ENCODE measurements around the gene MAN1B1. TPM values are rescaled to one million over a fixed set of nuclear protein-coding genes. Genes with fewer than 3 reads are reported as not detected.

The MAN1B1 gene
- total and polyA plus RNA-seq, 2 donors (not counting 3 experiments of a cell fraction or from before 2014, with no cell fraction given) = 75.3 to 83.3 TPM

DNA sequence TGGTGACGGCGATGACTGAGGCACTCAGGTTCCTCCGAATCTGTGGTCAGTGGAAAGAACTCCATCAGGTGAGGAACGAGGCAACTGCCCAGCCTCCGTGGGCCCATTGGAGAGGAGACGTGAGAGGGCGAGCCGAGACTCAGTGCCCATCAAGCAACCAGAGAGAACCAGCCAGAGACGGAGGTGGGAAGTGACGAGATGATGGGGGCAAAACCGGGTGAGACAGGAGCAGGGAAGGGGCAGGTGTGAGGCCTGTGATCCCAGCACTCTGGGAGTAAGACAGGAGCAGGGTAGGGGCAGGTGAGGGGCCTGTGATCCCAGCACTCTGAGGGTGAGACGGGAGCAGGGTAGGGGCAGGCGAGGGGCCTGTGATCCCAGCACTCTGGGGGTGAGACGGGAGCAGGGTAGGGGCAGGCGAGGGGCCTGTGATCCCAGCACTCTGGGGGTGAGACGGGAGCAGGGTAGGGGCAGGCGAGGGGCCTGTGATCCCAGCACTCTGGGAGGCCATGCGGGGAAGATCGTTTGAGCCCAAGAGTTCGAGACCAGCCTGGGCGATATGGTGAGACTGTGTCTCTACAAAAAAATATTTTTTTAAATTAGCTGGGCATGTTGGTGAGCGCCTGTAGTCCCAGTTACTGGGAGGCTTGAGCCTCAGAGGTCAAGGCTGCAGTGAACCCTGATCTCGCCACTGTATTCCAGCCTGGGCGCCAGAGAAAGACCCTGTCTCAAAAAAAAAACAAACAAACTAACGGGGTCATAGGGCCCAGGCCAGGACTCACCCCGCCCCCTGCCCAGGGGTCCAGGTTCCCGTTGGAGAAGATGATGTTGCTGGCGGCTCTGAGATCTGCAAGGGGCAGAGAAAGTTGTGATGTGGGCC is 24.4 kb downstream of the MAN1B1 start:
- TF ChIP-seq POLR2A (IDR thresholded peaks at IDR 0.05; ENCODE audit: low read depth, low read length) (no peak), CTCF (IDR thresholded peaks at IDR 0.05; ENCODE audit: extremely low read depth in 1 of 2, insufficient read depth in 1 of 2, low read depth in 1 of 2, low read length in 2 of 2) (no peak), FOS (IDR thresholded peaks at IDR 0.05; ENCODE audit: borderline replicate concordance, insufficient read depth, low read length) (no peak), MAX (IDR thresholded peaks at IDR 0.05; ENCODE audit: insufficient read depth, insufficient read length) (no peak), EZH2 (IDR thresholded peaks at IDR 0.05; ENCODE audit: borderline replicate concordance, low read depth, low read length, severe bottlenecking) (no peak), POLR2AphosphoS5 (IDR thresholded peaks at IDR 0.05; ENCODE audit: insufficient read depth, low read depth, low read length) (no peak), GATA2 (IDR thresholded peaks at IDR 0.05; ENCODE audit: insufficient read depth, insufficient read length, low read depth, low read length) (no peak), MYC (IDR thresholded peaks at IDR 0.05; ENCODE audit: low read depth, low read length) (no peak), JUN (IDR thresholded peaks at IDR 0.05; ENCODE audit: borderline replicate concordance, insufficient read depth, insufficient read length, low read depth) (no peak)
- Histone ChIP-seq H3K27ac (ENCODE audit: insufficient read depth, low read depth, low read length) (no peak overlapping the region), H4K20me1 (replicated peaks; ENCODE audit: control insufficient read depth, extremely low read depth, insufficient read depth, low read length) (no peaks in the 10 kb centered on the region), H3K4me2 (ENCODE audit: insufficient read depth, low read length) (no peak overlapping the region), H3K9me3 (replicated peaks; ENCODE audit: control insufficient read depth, insufficient read depth, low read length) (no peaks in the 10 kb centered on the region), H3K79me2 (ENCODE audit: control insufficient read depth, insufficient read depth, low read length) (no peaks in the 10 kb centered on the region), H3K27me3 (ENCODE audit: control insufficient read depth in 2 of 2, insufficient read depth in 2 of 2, low read length in 2 of 2) (no peaks in the 10 kb centered on the region), H3K4me1 (ENCODE audit: control insufficient read depth, extremely low read depth, insufficient read depth, low read length) (peaks cover 4% of the 10 kb centered on the region), H2AFZ (ENCODE audit: low read depth, low read length) (no peak overlapping the region), H3K9ac (replicated peaks; ENCODE audit: extremely low read depth, insufficient read depth, low read length) (no peak overlapping the region), H3K4me3 (replicated peaks in 1 of 3; ENCODE audit: insufficient read depth in 1 of 3, low read depth in 1 of 3, low read length in 3 of 3) (no peak overlapping the region), H3K9me1 (replicated peaks; ENCODE audit: control insufficient read depth, extremely low read depth, insufficient read depth, low read length) (no peaks in the 10 kb centered on the region), H3K36me3 (ENCODE audit: control insufficient read depth in 2 of 2, extremely low read depth in 1 of 2, insufficient read depth in 2 of 2, low read length in 2 of 2) (peaks cover 0 to 31% of the 10 kb centered on the region in 2 experiments)
- dilution Hi-C loops (cut with MboI; ENCODE audit: extremely low pct_ligation_motif_present, low sequenced_read_pairs) (no loop called here), intact Hi-C loops (cut with micrococcal nuclease) (no loop called here)
- no TSS peak for BruUV-seq (replicated peaks)
- no peak for FAIRE-seq
- CTCF ChIA-PET = no interaction called here
- POLR2A ChIA-PET = no interaction called here
- no peak for DNase-seq (ENCODE audit: low read depth, low spot score)

All from endothelial cell of umbilical vein (primary cell).